Liver (tissue), 9 donors: Measurements from ENCODE around the gene COX7C. TPM values are rescaled to one million over a fixed set of nuclear protein-coding genes. Genes with fewer than 3 reads are reported as not detected.
"Not testable (repeated sequence)": the region's sequence is repeated elsewhere in the genome, so short reads cannot be mapped to it uniquely, and the experiment has no call there.

ENCODE experiments used
- DNase-seq: peaks from one replicate; pipeline ENCODE4 v3.0.0-alpha.2; 2017; ENCODE audit warnings: low spot score
- H3K27ac ChIP-seq, 2 donors: one replicate each; pipeline ENCODE4 v1.7.0; 2013; ENCODE audit warnings: inconsistent platforms in 2 of 2, low read length in 2 of 2, control low read depth in 1 of 2, low read depth in 1 of 2, mild to moderate bottlenecking in 1 of 2
- H3K27me3 ChIP-seq, 4 donors: one replicate each; pipeline versions ENCODE4 v1.6.1 to v1.7.0; 2013; ENCODE audit warnings: low read length in 3 of 4, inconsistent platforms in 1 of 4, mild to moderate bottlenecking in 1 of 4, moderate library complexity in 1 of 4; ENCODE audit not compliant: control insufficient read depth in 4 of 4, insufficient read depth in 4 of 4
- H3K36me3 ChIP-seq, 4 donors: one replicate each; pipeline versions ENCODE4 v1.6.1 to v1.7.0; 2013; ENCODE audit warnings: low read length in 3 of 4, mild to moderate bottlenecking in 3 of 4, low read depth in 1 of 4, moderate library complexity in 1 of 4; ENCODE audit not compliant: control insufficient read depth in 4 of 4, insufficient read depth in 3 of 4
- H3K4me1 ChIP-seq, 4 donors: one replicate each; pipeline versions ENCODE4 v1.6.1 to v1.7.0; 2013; ENCODE audit warnings: low read length in 3 of 4, mild to moderate bottlenecking in 3 of 4, moderate library complexity in 1 of 4; ENCODE audit not compliant: control insufficient read depth in 4 of 4, insufficient read depth in 4 of 4
- H3K4me3 ChIP-seq, 3 donors: one replicate each; pipeline versions ENCODE4 v1.6.1 to v1.7.0; 2013; ENCODE audit warnings: low read length in 3 of 3, control low read depth in 1 of 3, low read depth in 1 of 3, mild to moderate bottlenecking in 1 of 3
- H3K9ac ChIP-seq, 2 donors: one replicate each; pipeline ENCODE4 v1.7.0; 2013; ENCODE audit warnings: low read length in 2 of 2, mild to moderate bottlenecking in 2 of 2, moderate library complexity in 2 of 2, control low read depth in 1 of 2, low read depth in 1 of 2
- H3K9me3 ChIP-seq, 4 donors: one replicate each; pipeline versions ENCODE4 v1.6.1 to v1.7.0; 2013; ENCODE audit warnings: low read length in 3 of 4; ENCODE audit not compliant: control insufficient read depth in 4 of 4
- EGR1 ChIP-seq, 2 donors: IDR thresholded peaks; 2 replicates each; pipeline ENCODE4 v1.6.1; 2016 to 2018; ENCODE audit warnings: antibody characterized with exemption in 2 of 2, low read depth in 2 of 2
- FOXA1 ChIP-seq: IDR thresholded peaks from 2 replicates; pipeline ENCODE4 v1.6.1; 2016; ENCODE audit warnings: antibody characterized with exemption
- GABPA ChIP-seq, 2 donors: IDR thresholded peaks in 1 of 2; conservative IDR thresholded peaks in 1 of 2; 2 replicates each; pipeline ENCODE4 v1.6.1; 2016; ENCODE audit warnings: antibody characterized with exemption in 2 of 2, mild to moderate bottlenecking in 1 of 2, moderate library complexity in 1 of 2
- HNF4A ChIP-seq, 2 donors: conservative IDR thresholded peaks; 2 replicates each; pipeline ENCODE4 v1.6.1; 2016; ENCODE audit warnings: antibody characterized with exemption in 2 of 2, mild to moderate bottlenecking in 2 of 2
- NR2F2 ChIP-seq: IDR thresholded peaks from 2 replicates; pipeline ENCODE4 v1.6.1; 2016; ENCODE audit warnings: antibody characterized with exemption
- RAD21 ChIP-seq, 2 donors: IDR thresholded peaks; 2 replicates each; pipeline ENCODE4 v1.6.1; 2016; ENCODE audit warnings: antibody characterized with exemption in 2 of 2, mild to moderate bottlenecking in 2 of 2
- YY1 ChIP-seq: IDR thresholded peaks from 2 replicates; pipeline ENCODE4 v1.6.1; 2016; ENCODE audit warnings: antibody characterized with exemption, mild to moderate bottlenecking
- WGBS: extraction: QIAGEN DNeasy Blood & Tissue Kit; methylation state at CpG from one replicate; pipeline ENCODE4 v1.1.7; 2013; 5-methylcytosine and 5-hydroxymethylcytosine counted together
- polyA plus RNA-seq, 2 donors: library from polyadenylated mRNA; stranded (reverse) in 1 of 2; unstranded in 1 of 2; fragments of 200-250 nt in 1 of 2; fragments of >200 nt in 1 of 2; fragmentation: Nextera tagmentation in 1 of 2; extraction: Ambion mirVana in 1 of 2; gene quantifications; one replicate each; pipeline versions ENCODE4 v1.2.1 to v1.2.3, GENCODE V29; 2013 to 2015
- total RNA-seq, 2 donors: library from RNA; depleted of rRNA; stranded (reverse); fragments of >200 nt; gene quantifications; one replicate each; pipeline ENCODE4 v1.2.3, GENCODE V29; 2014
- TF ChIP-seq, protein P1 (sequence below): IDR thresholded peaks from 2 replicates; pipeline ENCODE4 v1.6.1; 2016; ENCODE audit warnings: antibody characterized with exemption
- TF ChIP-seq, protein P2 (sequence below): fragments of 150-350 bp; IDR thresholded peaks from 2 replicates; pipeline ENCODE4 v1.5.1; 2017; ENCODE audit warnings: improper control_type of control experiment, low read depth, low read length; ENCODE audit not compliant: missing input control
- TF ChIP-seq, protein P3 (sequence below): IDR thresholded peaks from 2 replicates; pipeline ENCODE4 v1.6.1; 2016; ENCODE audit warnings: antibody characterized with exemption
- TF ChIP-seq, protein P4 (sequence below): IDR thresholded peaks from 2 replicates; pipeline ENCODE4 v1.6.1; 2016; ENCODE audit warnings: antibody characterized with exemption, mild to moderate bottlenecking
- donor health status: healthy.
- donor health status: healthy.
- donor health status: healthy.
- donor health status: healthy.
- donor health status: healthy.

Gene COX7C
- total and polyA plus RNA-seq, 4 donors: 160 to 1,060 (median 356) TPM

DNA sequence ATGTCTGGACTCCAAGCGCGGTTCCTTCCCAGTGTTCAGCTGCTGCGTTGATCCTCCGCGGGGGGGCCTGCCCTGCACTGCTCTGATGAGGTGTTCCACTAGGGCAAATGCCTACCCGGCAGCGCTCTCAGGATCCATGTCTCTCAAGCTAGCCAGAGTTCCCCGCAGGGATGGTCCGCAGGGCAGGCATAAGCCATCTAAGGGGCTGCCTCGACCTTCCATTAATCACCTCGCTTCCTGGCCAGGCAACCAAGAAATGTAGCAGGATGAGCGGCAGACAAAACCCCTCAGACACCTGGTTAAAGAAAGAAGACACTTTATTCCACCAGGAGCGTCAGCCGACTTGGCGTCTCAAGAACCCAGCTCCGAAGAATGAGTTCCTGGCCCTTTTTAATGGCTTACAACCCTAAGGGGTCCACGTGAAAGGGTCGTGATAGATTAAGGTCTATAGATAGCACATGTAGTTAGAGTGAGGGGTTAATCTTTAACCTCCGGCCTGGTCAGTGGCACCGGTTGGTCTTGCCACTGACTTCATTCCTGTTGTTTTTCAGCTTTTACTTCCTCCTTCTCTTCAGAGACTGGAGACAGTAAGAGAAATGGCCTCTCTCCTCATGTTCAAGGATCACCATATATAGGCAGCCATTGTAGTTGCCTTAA lies 47.2 kb upstream of the COX7C start:
- DNase-seq: no peak
- WGBS: 88% methylated on average over 20 of the region's 20 CpGs

DNA sequence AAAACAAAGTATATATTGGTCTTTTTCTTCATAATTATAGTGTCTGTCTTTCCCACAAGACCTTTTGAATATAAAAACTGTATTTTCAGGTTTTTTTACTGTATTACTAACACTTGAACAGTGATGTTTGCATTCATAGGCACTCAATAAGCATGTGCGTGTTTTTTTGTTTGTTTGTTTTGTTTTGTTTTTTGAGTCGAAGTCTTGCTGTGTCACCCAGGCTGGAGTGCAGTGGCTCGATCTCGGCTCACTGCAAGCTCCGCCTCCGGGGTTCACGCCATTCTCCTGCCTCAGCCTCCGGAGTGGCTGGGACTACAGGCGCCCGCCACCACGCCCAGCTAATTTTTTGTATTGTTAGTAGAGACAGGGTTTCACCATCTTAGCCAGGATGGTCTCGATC lies 46.6 kb upstream of the COX7C start:
- DNase-seq, H3K9ac ChIP-seq, H3K9me3 ChIP-seq, H3K27ac ChIP-seq, H3K27me3 ChIP-seq, H3K4me1 ChIP-seq, H3K36me3 ChIP-seq, H3K4me3 ChIP-seq: not testable (repeated sequence)
- 91% methylated on average over 12 of the region's 12 CpGs for WGBS

More for the DNA sequence above, 47.2 kb upstream of the COX7C start:
- TF ChIP-seq EGR1 (IDR thresholded peaks at IDR 0.05; ENCODE audit: low read depth in 2 of 2): no peak
- Histone ChIP-seq H3K9ac (no peak overlapping the region), H3K4me3 (no peak overlapping the region), H3K27me3 (no peaks in the 10 kb centered on the region), H3K4me1 (no peaks in the 10 kb centered on the region), H3K36me3 (no peaks in the 10 kb centered on the region), H3K27ac (no peak overlapping the region), H3K9me3 (no peaks in the 10 kb centered on the region)

DNA sequence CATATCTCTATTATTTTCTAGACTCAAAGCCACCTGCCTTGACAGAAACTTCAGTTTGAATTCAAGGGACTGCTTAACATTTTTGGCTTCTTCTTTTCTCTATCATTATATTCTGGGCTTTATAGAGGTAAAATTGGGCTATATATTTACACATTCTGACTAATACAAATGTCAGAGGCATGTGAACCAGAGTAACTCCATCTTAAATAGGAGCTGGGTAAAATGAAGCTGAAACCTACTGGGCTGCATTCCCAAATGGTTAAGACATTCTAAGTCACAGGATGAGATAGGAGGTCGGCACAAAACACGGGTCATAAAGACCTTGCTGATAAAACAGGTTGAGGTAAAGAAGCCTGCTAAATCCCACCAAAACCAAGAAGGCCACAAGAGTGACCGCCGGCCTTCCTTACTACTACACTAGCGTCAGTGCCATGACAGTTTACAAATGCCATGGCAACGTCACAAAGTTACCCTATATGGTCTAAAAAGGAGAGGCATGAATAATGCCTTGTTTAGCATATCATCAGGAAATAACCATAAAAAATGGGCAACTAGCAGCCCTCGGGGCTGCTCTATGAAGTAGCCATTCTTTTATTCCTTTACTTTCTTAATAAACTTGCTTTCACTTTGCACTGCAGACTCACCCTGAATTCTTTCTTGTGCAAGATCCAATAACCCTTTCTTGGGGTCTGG lies 44.8 kb upstream of the COX7C start:
- TF ChIP-seq, protein P1, sequence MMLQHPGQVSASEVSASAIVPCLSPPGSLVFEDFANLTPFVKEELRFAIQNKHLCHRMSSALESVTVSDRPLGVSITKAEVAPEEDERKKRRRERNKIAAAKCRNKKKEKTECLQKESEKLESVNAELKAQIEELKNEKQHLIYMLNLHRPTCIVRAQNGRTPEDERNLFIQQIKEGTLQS: no peak
- TF ChIP-seq GABPA (IDR thresholded peaks at IDR 0.05 in 1 of 2, conservative IDR thresholded peaks at IDR 0.05 in 1 of 2) (no peak), NR2F2 (no peak), FOXA1 (no peak)
- TF ChIP-seq, protein P2, sequence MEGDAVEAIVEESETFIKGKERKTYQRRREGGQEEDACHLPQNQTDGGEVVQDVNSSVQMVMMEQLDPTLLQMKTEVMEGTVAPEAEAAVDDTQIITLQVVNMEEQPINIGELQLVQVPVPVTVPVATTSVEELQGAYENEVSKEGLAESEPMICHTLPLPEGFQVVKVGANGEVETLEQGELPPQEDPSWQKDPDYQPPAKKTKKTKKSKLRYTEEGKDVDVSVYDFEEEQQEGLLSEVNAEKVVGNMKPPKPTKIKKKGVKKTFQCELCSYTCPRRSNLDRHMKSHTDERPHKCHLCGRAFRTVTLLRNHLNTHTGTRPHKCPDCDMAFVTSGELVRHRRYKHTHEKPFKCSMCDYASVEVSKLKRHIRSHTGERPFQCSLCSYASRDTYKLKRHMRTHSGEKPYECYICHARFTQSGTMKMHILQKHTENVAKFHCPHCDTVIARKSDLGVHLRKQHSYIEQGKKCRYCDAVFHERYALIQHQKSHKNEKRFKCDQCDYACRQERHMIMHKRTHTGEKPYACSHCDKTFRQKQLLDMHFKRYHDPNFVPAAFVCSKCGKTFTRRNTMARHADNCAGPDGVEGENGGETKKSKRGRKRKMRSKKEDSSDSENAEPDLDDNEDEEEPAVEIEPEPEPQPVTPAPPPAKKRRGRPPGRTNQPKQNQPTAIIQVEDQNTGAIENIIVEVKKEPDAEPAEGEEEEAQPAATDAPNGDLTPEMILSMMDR: no peak
- TF ChIP-seq, protein P3, sequence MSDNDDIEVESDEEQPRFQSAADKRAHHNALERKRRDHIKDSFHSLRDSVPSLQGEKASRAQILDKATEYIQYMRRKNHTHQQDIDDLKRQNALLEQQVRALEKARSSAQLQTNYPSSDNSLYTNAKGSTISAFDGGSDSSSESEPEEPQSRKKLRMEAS: no peak

DNA sequence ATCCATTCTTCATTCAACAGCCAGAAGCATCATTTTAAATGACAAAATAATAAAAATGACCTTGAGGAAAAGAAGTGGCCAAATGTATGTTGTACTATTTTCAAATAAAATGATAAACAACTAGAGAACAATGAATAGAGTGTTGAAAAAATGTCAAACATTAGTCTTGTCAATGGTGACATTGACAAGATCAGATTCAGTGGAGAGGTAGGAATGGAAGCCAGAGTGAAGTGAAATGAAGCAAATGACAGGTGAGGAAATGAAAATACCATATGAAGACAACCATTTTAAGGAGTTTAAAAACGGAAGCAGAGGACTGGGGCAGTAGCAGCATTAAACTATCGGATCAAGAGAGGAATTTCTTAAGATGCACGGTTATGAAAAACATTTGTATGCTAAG lies 38.2 kb upstream of the COX7C start:
- Histone ChIP-seq H3K27me3 (peaks cover 0 to 5% (median 0%) of the 10 kb centered on the region in 4 donors), H3K4me3 (no peak overlapping the region), H3K4me1 (no peaks in the 10 kb centered on the region), H3K9ac (no peak overlapping the region), H3K9me3 (no peaks in the 10 kb centered on the region), H3K36me3 (no peaks in the 10 kb centered on the region), H3K27ac (no peak overlapping the region)
- DNase-seq: no peak
- WGBS: 68% methylated on average over 3 of the region's 3 CpGs
- no peak for TF ChIP-seq HNF4A (conservative IDR thresholded peaks at IDR 0.05)
- TF ChIP-seq, protein P2: no peak
- no peak for TF ChIP-seq RAD21 (IDR thresholded peaks at IDR 0.05)
- TF ChIP-seq GABPA (IDR thresholded peaks at IDR 0.05 in 1 of 2, conservative IDR thresholded peaks at IDR 0.05 in 1 of 2): no peak
- no peak for TF ChIP-seq YY1
- TF ChIP-seq, protein P4, sequence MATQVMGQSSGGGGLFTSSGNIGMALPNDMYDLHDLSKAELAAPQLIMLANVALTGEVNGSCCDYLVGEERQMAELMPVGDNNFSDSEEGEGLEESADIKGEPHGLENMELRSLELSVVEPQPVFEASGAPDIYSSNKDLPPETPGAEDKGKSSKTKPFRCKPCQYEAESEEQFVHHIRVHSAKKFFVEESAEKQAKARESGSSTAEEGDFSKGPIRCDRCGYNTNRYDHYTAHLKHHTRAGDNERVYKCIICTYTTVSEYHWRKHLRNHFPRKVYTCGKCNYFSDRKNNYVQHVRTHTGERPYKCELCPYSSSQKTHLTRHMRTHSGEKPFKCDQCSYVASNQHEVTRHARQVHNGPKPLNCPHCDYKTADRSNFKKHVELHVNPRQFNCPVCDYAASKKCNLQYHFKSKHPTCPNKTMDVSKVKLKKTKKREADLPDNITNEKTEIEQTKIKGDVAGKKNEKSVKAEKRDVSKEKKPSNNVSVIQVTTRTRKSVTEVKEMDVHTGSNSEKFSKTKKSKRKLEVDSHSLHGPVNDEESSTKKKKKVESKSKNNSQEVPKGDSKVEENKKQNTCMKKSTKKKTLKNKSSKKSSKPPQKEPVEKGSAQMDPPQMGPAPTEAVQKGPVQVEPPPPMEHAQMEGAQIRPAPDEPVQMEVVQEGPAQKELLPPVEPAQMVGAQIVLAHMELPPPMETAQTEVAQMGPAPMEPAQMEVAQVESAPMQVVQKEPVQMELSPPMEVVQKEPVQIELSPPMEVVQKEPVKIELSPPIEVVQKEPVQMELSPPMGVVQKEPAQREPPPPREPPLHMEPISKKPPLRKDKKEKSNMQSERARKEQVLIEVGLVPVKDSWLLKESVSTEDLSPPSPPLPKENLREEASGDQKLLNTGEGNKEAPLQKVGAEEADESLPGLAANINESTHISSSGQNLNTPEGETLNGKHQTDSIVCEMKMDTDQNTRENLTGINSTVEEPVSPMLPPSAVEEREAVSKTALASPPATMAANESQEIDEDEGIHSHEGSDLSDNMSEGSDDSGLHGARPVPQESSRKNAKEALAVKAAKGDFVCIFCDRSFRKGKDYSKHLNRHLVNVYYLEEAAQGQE: no peak

More for the DNA sequence above, 44.8 kb upstream of the COX7C start:
- no peak overlapping the region for H3K4me3 ChIP-seq
- no peak overlapping the region for H3K9ac ChIP-seq
- no peak overlapping the region for H3K27ac ChIP-seq
- no peaks in the 10 kb centered on the region for H3K4me1 ChIP-seq
- no peaks in the 10 kb centered on the region for H3K9me3 ChIP-seq
- no peaks in the 10 kb centered on the region for H3K36me3 ChIP-seq
- DNase-seq: no peak
- H3K27me3 ChIP-seq: peaks cover 0 to 2% (median 0%) of the 10 kb centered on the region in 4 donors
- WGBS: 77% methylated on average over 7 of the region's 7 CpGs
